BLaER1 treated with 17β-estradiol and CSF1 and Interleukin-3, amounts not matched to agents 10 nM and 100 nM (cell line): ENCODE data around the gene ABCC11.

Experiments
- H3K27ac ChIP-seq, 11 experiments: shearing (Covaris generic); formaldehyde crosslinking; 2 replicates each; pipeline ENCODE4 v1.8.1; 2022
- H3K27me3 ChIP-seq, 11 experiments: shearing (Covaris generic); formaldehyde crosslinking; 2 replicates each; pipeline ENCODE4 v1.8.1; 2022
- H3K36me3 ChIP-seq, 11 experiments: shearing (Covaris generic); formaldehyde crosslinking; 2 replicates each; pipeline ENCODE4 v1.8.1; 2022
- H3K4me1 ChIP-seq, 10 experiments: shearing (Covaris generic); formaldehyde crosslinking; 2 replicates each; pipeline ENCODE4 v1.8.1; 2022
- H3K4me2 ChIP-seq, 11 experiments: shearing (Covaris generic); formaldehyde crosslinking; 2 replicates each; pipeline ENCODE4 v1.8.1; 2022
- H3K4me3 ChIP-seq, 10 experiments: shearing (Covaris generic); formaldehyde crosslinking; 2 replicates each; pipeline ENCODE4 v1.8.1; 2022
- H3K9ac ChIP-seq, 11 experiments: shearing (Covaris generic); formaldehyde crosslinking; 2 replicates each; pipeline ENCODE4 v1.8.1; 2022
- H3K9me3 ChIP-seq, 11 experiments: shearing (Covaris generic); formaldehyde crosslinking; replicated peaks in 1 of 11; 2 replicates each; pipeline ENCODE4 v1.8.1; 2022
- H4K20me1 ChIP-seq, 11 experiments: shearing (Covaris generic); formaldehyde crosslinking; 2 replicates each; pipeline ENCODE4 v1.8.1; 2022
- Cebpa-rat ChIP-seq, 11 experiments: shearing (Covaris generic); IDR thresholded peaks; 2 replicates each; pipeline ENCODE4 v1.8.1; 2022

Gene ABCC11

DNA sequence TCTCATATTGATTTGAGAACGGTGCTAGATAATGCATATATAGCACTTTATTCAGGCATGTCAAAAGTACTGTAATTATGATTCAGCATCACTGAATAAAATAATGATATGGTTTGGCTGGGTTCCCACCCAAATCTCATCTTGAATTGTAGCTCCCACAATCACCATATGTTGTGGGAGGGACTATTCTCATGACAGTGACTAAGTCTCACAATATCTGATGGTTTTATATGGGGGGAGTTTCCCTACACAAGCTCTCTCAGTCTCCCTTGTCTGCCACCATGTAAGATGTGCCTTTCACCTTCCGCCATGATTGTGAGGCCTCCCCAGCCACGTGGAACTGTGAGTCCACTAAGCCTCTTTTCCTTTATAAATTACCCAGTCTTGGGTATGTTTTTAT lies 28.9 kb downstream of the ABCC11 start:
- Histone ChIP-seq H3K36me3 (no peaks in the 10 kb centered on the region), H3K27me3 (no peaks in the 10 kb centered on the region), H3K27ac (no peak overlapping the region), H3K9me3 (no peaks in the 10 kb centered on the region; a peak in 1 of 22 replicates), H3K4me1 (no peaks in the 10 kb centered on the region), H3K4me3 (no peak overlapping the region), H3K4me2 (no peak overlapping the region), H3K9ac (no peak overlapping the region), H4K20me1 (no peaks in the 10 kb centered on the region)
- no peak for TF ChIP-seq Cebpa-rat (IDR thresholded peaks at IDR 0.05)

DNA sequence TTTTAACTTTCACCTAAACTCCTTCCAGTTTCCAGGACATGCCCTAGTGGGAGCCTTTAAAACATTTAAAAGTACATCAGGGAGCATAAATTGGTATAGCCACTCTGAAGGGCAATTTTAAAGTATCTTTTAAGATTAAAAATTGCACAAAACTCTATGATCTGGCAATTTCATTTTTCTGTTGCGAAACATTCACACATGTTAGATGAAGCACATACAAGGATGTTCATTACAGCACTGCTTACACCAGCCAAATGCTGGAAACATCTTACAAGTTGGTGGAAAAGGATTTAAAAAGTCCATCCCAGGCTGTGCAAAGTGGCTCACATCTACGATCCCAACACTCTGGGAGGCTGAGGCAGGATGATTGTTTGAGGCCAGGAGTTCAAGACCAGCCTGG lies 29.6 kb downstream of the ABCC11 start:
- Histone ChIP-seq H4K20me1 (no peaks in the 10 kb centered on the region), H3K4me2 (no peak overlapping the region), H3K36me3 (no peaks in the 10 kb centered on the region), H3K9me3 (no peaks in the 10 kb centered on the region; a peak in 1 of 22 replicates), H3K9ac (no peak overlapping the region), H3K27me3 (no peaks in the 10 kb centered on the region), H3K4me3 (no peak overlapping the region), H3K4me1 (no peaks in the 10 kb centered on the region), H3K27ac (no peak overlapping the region)
- peak in 2 of 11 experiments; percentile 20 to 51; a peak in 1 of 22 replicates for TF ChIP-seq Cebpa-rat (IDR thresholded peaks at IDR 0.05)

DNA sequence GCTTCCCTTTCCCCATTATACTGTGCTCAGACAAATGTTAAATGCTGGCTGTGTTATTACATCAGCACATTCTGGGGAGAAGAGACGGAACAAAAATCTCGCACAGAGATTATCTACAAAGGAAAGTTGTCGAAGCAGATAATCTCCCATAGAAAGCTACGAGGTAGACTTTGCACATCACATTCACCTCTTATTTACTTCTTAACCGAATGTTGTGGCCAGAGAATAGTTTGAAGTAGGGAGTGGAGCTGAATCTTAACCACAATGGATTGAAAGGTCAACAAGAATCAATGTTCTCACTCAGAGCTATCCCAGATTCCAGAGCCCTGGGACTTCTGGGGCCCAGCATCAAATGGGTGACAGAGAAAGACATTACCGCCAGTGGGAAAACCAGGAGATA lies 31.6 kb downstream of the ABCC11 start:
- H3K4me2 ChIP-seq, result no peak overlapping the region
- H3K9ac ChIP-seq, result no peak overlapping the region
- H3K27ac ChIP-seq, result no peak overlapping the region

DNA sequence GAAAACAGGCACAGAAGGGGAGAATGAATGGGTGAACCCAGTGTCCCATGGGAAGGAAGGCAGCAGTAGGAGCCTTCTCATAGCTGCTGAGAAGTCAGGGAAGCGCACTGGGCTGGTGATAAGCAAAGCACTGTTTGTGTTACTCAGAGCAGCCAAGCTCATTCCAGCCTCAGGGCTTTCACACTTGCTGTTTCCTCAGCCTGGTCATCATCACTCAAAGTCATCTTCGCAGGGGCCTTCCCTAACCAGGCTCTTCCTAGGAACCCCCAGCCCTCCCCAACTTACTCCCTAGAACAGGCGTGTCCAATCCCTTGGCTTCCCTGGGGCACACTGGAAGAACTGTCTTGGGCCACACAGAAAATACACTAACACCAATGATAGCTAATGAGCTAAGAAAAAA lies 35.3 kb downstream of the ABCC11 start:
- H4K20me1 ChIP-seq, result no peaks in the 10 kb centered on the region
- H3K4me2 ChIP-seq, result no peak overlapping the region
- H3K9ac ChIP-seq, result no peak overlapping the region
- H3K27me3 ChIP-seq, result no peaks in the 10 kb centered on the region
- no peaks in the 10 kb centered on the region for H3K4me1 ChIP-seq
- H3K9me3 ChIP-seq, result no peaks in the 10 kb centered on the region
- H3K36me3 ChIP-seq, result no peaks in the 10 kb centered on the region
- no peak overlapping the region for H3K27ac ChIP-seq
- TF ChIP-seq Cebpa-rat (IDR thresholded peaks at IDR 0.05), result no peak
- no peak overlapping the region for H3K4me3 ChIP-seq

More for the DNA sequence above, 31.6 kb downstream of the ABCC11 start:
- TF ChIP-seq Cebpa-rat (IDR thresholded peaks at IDR 0.05), result no peak
- Histone ChIP-seq H3K9me3 (no peaks in the 10 kb centered on the region; a peak in 1 of 22 replicates), H3K27me3 (no peaks in the 10 kb centered on the region), H4K20me1 (no peaks in the 10 kb centered on the region), H3K36me3 (no peaks in the 10 kb centered on the region), H3K4me3 (no peak overlapping the region), H3K4me1 (no peaks in the 10 kb centered on the region)

DNA sequence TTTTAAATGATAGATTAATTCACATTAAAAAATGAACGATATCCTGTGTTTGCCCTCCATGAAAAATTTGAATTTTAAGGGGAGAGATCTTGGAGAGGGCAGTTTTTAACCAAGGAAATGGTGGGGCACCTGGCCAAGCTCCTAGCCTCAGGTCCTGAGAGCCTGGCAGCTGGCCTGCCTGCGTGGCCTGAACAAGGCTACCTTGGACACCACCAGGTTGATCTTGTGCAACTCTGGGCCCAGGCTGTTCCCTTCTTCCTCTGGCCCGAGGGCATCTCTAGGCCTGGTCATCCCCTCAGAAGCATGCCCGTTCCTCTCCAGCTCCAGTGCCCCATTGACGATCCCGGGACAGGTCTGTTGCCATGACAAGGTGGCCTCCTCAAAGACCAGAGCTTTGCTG lies 36.6 kb downstream of the ABCC11 start:
- no peaks in the 10 kb centered on the region for H3K9me3 ChIP-seq
- no peak for TF ChIP-seq Cebpa-rat (IDR thresholded peaks at IDR 0.05)
- no peaks in the 10 kb centered on the region for H4K20me1 ChIP-seq
- no peak overlapping the region for H3K4me3 ChIP-seq
- no peak overlapping the region for H3K4me2 ChIP-seq
- H3K4me1 ChIP-seq, result no peaks in the 10 kb centered on the region
- H3K36me3 ChIP-seq, result no peaks in the 10 kb centered on the region
- no peaks in the 10 kb centered on the region for H3K27me3 ChIP-seq
- H3K9ac ChIP-seq, result no peak overlapping the region
- no peak overlapping the region for H3K27ac ChIP-seq

DNA sequence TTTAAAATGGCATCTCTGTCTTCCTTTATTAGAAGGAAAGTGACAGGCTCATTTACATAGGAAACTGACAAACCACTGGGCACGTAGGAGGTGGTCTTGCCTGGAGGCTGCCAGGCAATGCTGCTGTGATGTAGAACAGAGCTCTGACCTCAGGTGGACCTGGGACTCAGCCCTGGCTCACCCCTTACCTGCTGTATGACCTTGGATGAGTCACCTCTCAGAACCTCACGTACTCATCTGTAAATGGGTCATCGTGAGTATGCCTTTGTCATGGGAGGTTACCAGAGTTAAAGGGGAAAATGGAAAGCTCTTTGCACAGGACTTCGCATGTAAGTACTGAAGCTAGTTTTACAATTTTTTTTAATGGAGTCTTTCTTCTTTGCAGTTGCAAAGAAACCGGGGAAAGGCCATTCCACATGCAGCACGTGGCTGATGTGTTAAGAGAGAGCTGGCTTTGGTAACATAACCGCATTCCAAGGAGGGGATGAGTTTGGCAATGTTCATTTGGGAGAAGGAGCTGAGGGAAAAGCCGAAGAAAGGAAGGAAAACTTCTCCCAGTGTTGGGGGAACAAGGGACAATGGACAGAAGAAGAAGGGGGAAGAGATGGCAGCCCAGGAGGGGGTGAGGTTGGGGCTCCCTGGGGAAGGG lies 40.6 kb downstream of the ABCC11 start:
- TF ChIP-seq Cebpa-rat (IDR thresholded peaks at IDR 0.05), result no peak
- no peak overlapping the region for H3K4me3 ChIP-seq
- H3K9ac ChIP-seq, result no peak overlapping the region
- no peaks in the 10 kb centered on the region for H3K36me3 ChIP-seq
- H3K4me1 ChIP-seq, result peaks cover 0 to 4% (median 0%) of the 10 kb centered on the region in 10 experiments; a peak in 4 of 20 replicates
- H3K4me2 ChIP-seq, result no peak overlapping the region
- no peaks in the 10 kb centered on the region for H3K27me3 ChIP-seq
- no peaks in the 10 kb centered on the region for H3K9me3 ChIP-seq
- H3K27ac ChIP-seq, result no peak overlapping the region
- no peaks in the 10 kb centered on the region for H4K20me1 ChIP-seq

DNA sequence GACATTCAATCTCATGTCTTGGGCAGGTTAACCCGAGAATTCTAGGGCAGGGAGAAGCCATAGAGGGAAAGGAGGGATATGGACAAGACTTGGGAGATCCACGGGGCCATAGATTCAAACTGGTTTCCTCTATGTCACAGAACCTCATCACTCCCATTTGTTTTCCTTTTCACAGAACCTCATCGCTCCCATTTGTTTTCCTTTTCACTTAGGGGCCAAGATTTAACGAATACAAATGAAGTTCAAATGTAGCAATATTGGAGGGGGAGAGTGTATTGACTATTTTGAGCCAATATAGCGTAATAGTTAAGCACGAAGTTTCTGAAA lies 42.6 kb downstream of the ABCC11 start:
- Histone ChIP-seq H3K9ac (no peak overlapping the region), H4K20me1 (no peaks in the 10 kb centered on the region), H3K27me3 (no peaks in the 10 kb centered on the region), H3K4me1 (peaks cover 0 to 8% (median 0%) of the 10 kb centered on the region in 10 experiments; a peak in 5 of 20 replicates), H3K9me3 (no peaks in the 10 kb centered on the region), H3K4me3 (no peak overlapping the region), H3K36me3 (no peaks in the 10 kb centered on the region), H3K27ac (no peak overlapping the region), H3K4me2 (no peak overlapping the region)
- TF ChIP-seq Cebpa-rat (IDR thresholded peaks at IDR 0.05), result no peak

DNA sequence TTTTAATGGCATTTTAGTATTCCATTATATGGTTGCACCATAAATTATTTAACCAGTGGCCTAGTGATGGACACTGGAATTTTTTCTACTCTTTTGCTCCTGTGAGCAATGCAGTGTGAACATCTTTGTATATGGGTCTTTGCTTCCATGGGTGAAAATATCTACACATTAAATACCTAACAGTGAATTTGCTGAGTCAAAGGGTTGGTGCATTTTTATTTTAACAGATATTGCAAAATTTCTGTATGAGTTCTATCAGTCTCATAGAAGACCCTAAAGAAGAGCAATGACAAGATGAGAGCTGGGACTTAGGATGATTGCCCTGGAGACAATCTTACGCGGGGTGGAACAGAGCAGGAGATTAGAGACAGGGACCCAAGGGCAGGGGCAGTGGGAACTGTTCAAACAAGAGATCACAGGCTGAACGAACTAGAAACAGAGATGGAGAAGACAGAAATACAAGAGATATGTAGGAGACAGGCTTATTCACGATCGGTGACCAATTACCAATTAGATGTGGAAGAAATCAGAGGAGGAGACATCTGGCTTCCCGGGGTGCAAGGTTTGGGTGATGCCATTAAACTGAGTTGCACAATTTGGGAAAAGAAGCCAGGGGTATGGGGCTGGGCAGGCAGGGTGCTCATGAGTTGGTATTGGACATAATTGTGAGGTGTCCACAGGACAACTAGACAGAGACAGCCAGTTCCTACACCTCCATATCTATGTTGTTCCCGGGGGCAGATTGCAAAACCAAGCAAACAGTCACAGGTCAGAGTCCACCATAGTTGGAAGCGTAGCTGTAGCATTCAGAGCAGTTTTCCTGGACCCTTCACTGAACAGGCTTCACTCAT lies 43.1 kb downstream of the ABCC11 start:
- Histone ChIP-seq H3K9ac (no peak overlapping the region), H4K20me1 (no peaks in the 10 kb centered on the region), H3K9me3 (no peaks in the 10 kb centered on the region), H3K27me3 (no peaks in the 10 kb centered on the region), H3K4me1 (peaks cover 0 to 8% (median 0%) of the 10 kb centered on the region in 10 experiments; a peak in 5 of 20 replicates), H3K27ac (no peak overlapping the region), H3K36me3 (no peaks in the 10 kb centered on the region), H3K4me2 (no peak overlapping the region), H3K4me3 (no peak overlapping the region)
- no peak for TF ChIP-seq Cebpa-rat (IDR thresholded peaks at IDR 0.05)

DNA sequence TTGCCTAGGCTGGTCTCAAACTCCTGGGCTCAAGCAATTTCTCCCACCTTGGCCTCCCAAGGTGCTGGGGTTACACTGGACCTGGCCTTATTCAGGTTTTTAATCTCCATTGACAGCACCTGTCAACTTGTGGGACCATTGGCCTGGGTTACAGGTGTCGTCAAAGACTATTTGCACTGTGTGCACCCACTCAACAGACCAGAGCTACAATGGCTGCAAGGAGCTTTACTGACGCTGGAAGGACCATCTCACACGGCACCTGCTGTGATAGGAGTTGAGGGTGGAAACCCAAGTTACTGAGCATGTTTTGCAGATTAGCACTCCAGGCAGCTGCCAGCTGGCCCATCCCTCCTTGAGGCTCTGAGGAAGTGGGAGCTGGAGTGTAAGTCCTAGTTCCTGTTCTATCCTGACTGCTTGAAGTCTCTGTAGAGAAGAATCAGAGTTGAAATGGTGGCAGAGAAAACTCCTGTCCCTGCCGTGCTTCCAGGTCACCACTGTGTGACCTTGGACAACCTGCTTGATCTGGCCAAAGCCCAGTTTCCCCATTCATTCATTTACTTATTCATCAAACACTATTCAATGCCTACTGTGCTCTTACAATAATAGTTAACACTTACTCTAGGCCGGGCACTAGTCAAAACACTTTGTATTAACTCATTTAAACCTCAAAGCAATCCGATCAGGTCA lies 45.7 kb downstream of the ABCC11 start:
- Histone ChIP-seq H3K4me1 (peaks cover 0 to 8% (median 0%) of the 10 kb centered on the region in 10 experiments; a peak in 5 of 20 replicates), H3K4me2 (peak overlapping the region in 2 of 11 experiments; percentile 6 to 24; a peak in 1 of 22 replicates), H3K9ac (no peak overlapping the region), H3K36me3 (no peaks in the 10 kb centered on the region), H3K4me3 (no peak overlapping the region), H3K27ac (no peak overlapping the region), H3K27me3 (no peaks in the 10 kb centered on the region), H4K20me1 (no peaks in the 10 kb centered on the region), H3K9me3 (peaks cover 0 to 10% (median 0%) of the 10 kb centered on the region in 11 experiments; a peak in 3 of 22 replicates)
- no peak for TF ChIP-seq Cebpa-rat (IDR thresholded peaks at IDR 0.05)
